HG02610 (cell line): ENCODE results near the gene CD36.

Experiments used
- ATAC-seq: cut with Tn5 transposase; IDR thresholded peaks from one replicate; pipeline ENCODE4 v1.9.1; 2021; ENCODE audit warnings: mild to moderate bottlenecking, moderate library complexity; ENCODE audit not compliant: unreplicated experiment

The CD36 gene

GRCh38 chr7:80686576-80686975 is 48.1 kb downstream of the CD36 start:
- no peak for ATAC-seq

GRCh38 chr7:80699045-80699638 is 60.7 kb downstream of the CD36 start:
- peak; percentile 73 for ATAC-seq

GRCh38 chr7:80699721-80700256 is 61.3 kb downstream of the CD36 start:
- no peak for ATAC-seq

- ATAC-seq: no peak
These were observed 64.8 kb downstream of the CD36 start for GRCh38 chr7:80703272-80703671.

- ATAC-seq: no peak
These were observed 66.8 kb downstream of the CD36 start for GRCh38 chr7:80705130-80705781.

GRCh38 chr7:80707318-80707717 is 68.9 kb downstream of the CD36 start:
- no peak for ATAC-seq

- no peak for ATAC-seq
These were observed 69.7 kb downstream of the CD36 start for GRCh38 chr7:80708123-80708522.

GRCh38 chr7:80711531-80711930 is 73.1 kb downstream of the CD36 start:
- ATAC-seq: no peak

GRCh38 chr7:80719261-80719660 is 80.8 kb downstream of the CD36 start:
- ATAC-seq: no peak

GRCh38 chr7:80720146-80720545 is 81.7 kb downstream of the CD36 start:
- ATAC-seq: no peak

GRCh38 chr7:80721883-80722615 is 83.6 kb downstream of the CD36 start:
- ATAC-seq: peak; percentile 51

- no peak for ATAC-seq
These were observed 84.3 kb downstream of the CD36 start for GRCh38 chr7:80722616-80723195.

GRCh38 chr7:80724249-80724871 is 85.9 kb downstream of the CD36 start:
- no peak for ATAC-seq

GRCh38 chr7:80725181-80725611 is 86.8 kb downstream of the CD36 start:
- no peak for ATAC-seq
